H9 (cell line): ENCODE results near the gene RNASE8. TPM values are rescaled to one million over a fixed set of nuclear protein-coding genes. Genes with fewer than 3 reads are reported as not detected.

Source experiments
- DNase-seq: peaks from one replicate; pipeline ENCODE4 v3.0.0-alpha.2; 2017
- H2AFZ ChIP-seq: one replicate; pipeline ENCODE4 v1.6.1; 2013; ENCODE audit warnings: mild to moderate bottlenecking, low read length, control low read depth, moderate library complexity
- H2AK5ac ChIP-seq: 2 replicates; pipeline ENCODE4 v1.6.1; 2013; ENCODE audit warnings: low read length, control low read depth, mixed read lengths; ENCODE audit not compliant: insufficient read length
- H2BK120ac ChIP-seq: one replicate; pipeline ENCODE4 v1.6.1; 2013; ENCODE audit warnings: low read depth, mild to moderate bottlenecking, low read length, control low read depth, inconsistent platforms; ENCODE audit not compliant: poor library complexity, severe bottlenecking
- H2BK12ac ChIP-seq: 2 replicates; pipeline ENCODE4 v1.6.1; 2013; ENCODE audit warnings: low read length, control low read depth, mixed read lengths, low read depth; ENCODE audit not compliant: insufficient read length
- H2BK15ac ChIP-seq: 2 replicates; pipeline ENCODE4 v1.6.1; 2013; ENCODE audit warnings: low read depth, low read length, control low read depth
- H2BK20ac ChIP-seq: one replicate; pipeline ENCODE4 v1.6.1; 2013; ENCODE audit warnings: low read depth, mild to moderate bottlenecking, low read length, control low read depth, inconsistent platforms; ENCODE audit not compliant: poor library complexity, severe bottlenecking
- H2BK5ac ChIP-seq: 2 replicates; pipeline ENCODE4 v1.6.1; 2013; ENCODE audit warnings: low read length, control low read depth, mixed read lengths; ENCODE audit not compliant: insufficient read length
- H3K14ac ChIP-seq: 2 replicates; pipeline ENCODE4 v1.6.1; 2013; ENCODE audit warnings: low read length, control low read depth; ENCODE audit not compliant: insufficient read depth
- H3K18ac ChIP-seq: 2 replicates; pipeline ENCODE4 v1.6.1; 2013; ENCODE audit warnings: low read depth, mild to moderate bottlenecking, mixed read lengths, low read length, control low read depth; ENCODE audit not compliant: insufficient read length
- H3K23ac ChIP-seq: 2 replicates; pipeline ENCODE4 v1.6.1; 2013; ENCODE audit warnings: low read length, control low read depth, mixed read lengths, low read depth; ENCODE audit not compliant: insufficient read length
- H3K23me2 ChIP-seq: 2 replicates; pipeline ENCODE4 v1.6.1; 2013; ENCODE audit warnings: low read depth, mild to moderate bottlenecking, mixed read lengths, low read length, control low read depth; ENCODE audit not compliant: insufficient read length, poor library complexity, severe bottlenecking
- H3K27ac ChIP-seq: 2 replicates; pipeline ENCODE4 v1.5.1; 2013; ENCODE audit warnings: low read length, control low read depth, mixed read lengths, low read depth; ENCODE audit not compliant: insufficient read length
- H3K27me3 ChIP-seq: 2 replicates; pipeline ENCODE4 v1.6.1; 2013; ENCODE audit warnings: low read length, control low read depth, inconsistent platforms; ENCODE audit not compliant: insufficient read depth
- H3K4ac ChIP-seq: 2 replicates; pipeline ENCODE4 v1.6.1; 2013; ENCODE audit warnings: low read depth, mild to moderate bottlenecking, control low read depth, inconsistent platforms, low read length, moderate library complexity
- H3K4me1 ChIP-seq: 2 replicates; pipeline ENCODE4 v1.6.1; 2013; ENCODE audit warnings: low read length, control low read depth, inconsistent platforms; ENCODE audit not compliant: insufficient read depth
- H3K4me2 ChIP-seq: 2 replicates; pipeline ENCODE4 v1.6.1; 2013; ENCODE audit warnings: low read length, control low read depth, mixed read lengths; ENCODE audit not compliant: insufficient read length, insufficient read depth
- H3K56ac ChIP-seq: 2 replicates; pipeline ENCODE4 v1.6.1; 2013; ENCODE audit warnings: low read depth, mild to moderate bottlenecking, mixed read lengths, low read length, control low read depth; ENCODE audit not compliant: insufficient read length
- H3K79me1 ChIP-seq: 2 replicates; pipeline ENCODE4 v1.6.1; 2013; ENCODE audit warnings: low read depth, mild to moderate bottlenecking, moderate library complexity, low read length, control low read depth, inconsistent platforms; ENCODE audit not compliant: insufficient read depth, poor library complexity, severe bottlenecking
- H3K79me2 ChIP-seq: 2 replicates; pipeline ENCODE4 v1.6.1; 2013; ENCODE audit warnings: low read length, control low read depth, inconsistent platforms; ENCODE audit not compliant: insufficient read depth
- H3K9ac ChIP-seq: 2 replicates; pipeline ENCODE4 v1.6.1; 2013; ENCODE audit warnings: low read length, control low read depth, mixed read lengths; ENCODE audit not compliant: insufficient read length; ENCODE audit errors: extremely low read depth
- H3K9me3 ChIP-seq: one replicate; pipeline ENCODE4 v1.6.1; 2013; ENCODE audit warnings: low read depth, low read length, inconsistent platforms; ENCODE audit not compliant: control insufficient read depth
- H3T11ph ChIP-seq: one replicate; pipeline ENCODE4 v1.6.1; 2013; ENCODE audit warnings: mild to moderate bottlenecking, low read length, control low read depth, inconsistent platforms
- H4K20me1 ChIP-seq: one replicate; pipeline ENCODE4 v1.6.1; 2013; ENCODE audit not compliant: control insufficient read depth, insufficient read length, insufficient read depth
- H4K5ac ChIP-seq: 2 replicates; pipeline ENCODE4 v1.6.1; 2013; ENCODE audit warnings: low read depth, mild to moderate bottlenecking, mixed read lengths, low read length, control low read depth; ENCODE audit not compliant: insufficient read length
- H4K8ac ChIP-seq: replicated peaks from 2 replicates; pipeline ENCODE4 v1.6.1; 2013; ENCODE audit warnings: low read length, control low read depth, mixed read lengths, low read depth; ENCODE audit not compliant: insufficient read length
- H4K91ac ChIP-seq: 2 replicates; pipeline ENCODE4 v1.6.1; 2013; ENCODE audit warnings: low read depth, mild to moderate bottlenecking, moderate library complexity, mixed read lengths, low read length, control low read depth; ENCODE audit not compliant: insufficient read length
- H3K27ac Mint-ChIP-seq, 3 experiments: 2 replicates in 2 of 3; 3 replicates in 1 of 3; pipeline ENCODE4 v1.8.0; 2020 to 2021; ENCODE audit warnings: mixed read lengths in 3 of 3, mild to moderate bottlenecking in 1 of 3, moderate library complexity in 1 of 3
- H3K27me3 Mint-ChIP-seq: 2 replicates; pipeline ENCODE4 v1.8.0; 2021; ENCODE audit warnings: low read depth, mild to moderate bottlenecking, moderate library complexity, mixed read lengths
- H3K36me3 Mint-ChIP-seq, 3 experiments: 2 replicates in 2 of 3; 3 replicates in 1 of 3; pipeline ENCODE4 v1.8.0; 2020 to 2021; ENCODE audit warnings: low read depth in 3 of 3, mixed read lengths in 3 of 3; ENCODE audit not compliant: insufficient read depth in 1 of 3
- H3K4me1 Mint-ChIP-seq, 2 experiments: 2 replicates each; pipeline ENCODE4 v1.8.0; 2020; ENCODE audit warnings: mixed read lengths in 2 of 2
- H3K4me3 Mint-ChIP-seq, 2 experiments: 2 replicates in 1 of 2; 3 replicates in 1 of 2; pipeline ENCODE4 v1.8.0; 2020 to 2021; ENCODE audit warnings: mild to moderate bottlenecking in 2 of 2, mixed read lengths in 2 of 2, moderate library complexity in 1 of 2
- H3K9me3 Mint-ChIP-seq, 2 experiments: 2 replicates in 1 of 2; 3 replicates in 1 of 2; pipeline ENCODE4 v1.8.0; 2020; ENCODE audit warnings: mild to moderate bottlenecking in 2 of 2, mixed read lengths in 2 of 2, moderate library complexity in 1 of 2
- CTCF ChIP-seq: fragments of 200-600 bp; sonication (generic); conservative IDR thresholded peaks from 3 replicates; pipeline ENCODE4 v1.8.0; 2021; ENCODE audit warnings: antibody characterized with exemption, mild to moderate bottlenecking
- WGBS: extraction: QIAGEN DNeasy Blood & Tissue Kit; methylation state at CpG from one replicate; pipeline ENCODE4 v1.1.7; 2013; ENCODE audit warnings: missing lambda C conversion rate, low lambda C conversion rate, mixed read lengths; ENCODE audit not compliant: insufficient read length; ENCODE audit errors: extremely low coverage; 5-methylcytosine and 5-hydroxymethylcytosine counted together
- total RNA-seq: library from RNA; stranded (reverse); gene quantifications from 2 replicates; pipeline ENCODE4 v1.2.1, GENCODE V29; 2021

RNASE8 gene
- total RNA-seq, 1 experiment from 2014 or later, result not detected

GRCh38 chr14:21049271-21049673 is 8.3 kb upstream of the RNASE8 start:
- H3K4me3 Mint-ChIP-seq, result no peak overlapping the region
- Histone ChIP-seq H3K23me2 (no peaks in the 10 kb centered on the region), H3K4me1 (no peaks in the 10 kb centered on the region), H3K4ac (no peak overlapping the region), H2AFZ (no peak overlapping the region), H3K4me2 (no peak overlapping the region), H3T11ph (no peak overlapping the region), H2BK12ac (no peak overlapping the region), H3K27me3 (no peaks in the 10 kb centered on the region), H2BK15ac (no peak overlapping the region), H3K79me1 (no peaks in the 10 kb centered on the region), H2BK5ac (no peak overlapping the region), H3K23ac (no peak overlapping the region), H3K14ac (no peak overlapping the region), H2BK120ac (no peak overlapping the region), H4K8ac (no peak overlapping the region), H3K9me3 (no peaks in the 10 kb centered on the region), H3K9ac (no peak overlapping the region), H3K56ac (no peak overlapping the region), H4K5ac (no peak overlapping the region), H4K20me1 (no peaks in the 10 kb centered on the region), H3K27ac (no peak overlapping the region), H3K18ac (no peak overlapping the region), H2BK20ac (no peak overlapping the region), H3K79me2 (no peaks in the 10 kb centered on the region), H4K91ac (no peak overlapping the region), H2AK5ac (no peak overlapping the region)
- no peaks in the 10 kb centered on the region for H3K9me3 Mint-ChIP-seq
- no peak overlapping the region for H3K27ac Mint-ChIP-seq
- no CpG with 5 or more reads among the region's 3 CpGs for WGBS
- H3K36me3 Mint-ChIP-seq, result no peaks in the 10 kb centered on the region
- no peak for TF ChIP-seq CTCF
- DNase-seq, result no peak
- H3K27me3 Mint-ChIP-seq, result peaks cover 14% of the 10 kb centered on the region
- H3K4me1 Mint-ChIP-seq, result peaks cover 4 to 7% of the 10 kb centered on the region in 2 experiments; a peak in 3 of 4 replicates
